ENCODE measurements around the gene IGSF23. TPM values are rescaled to one million over a fixed set of nuclear protein-coding genes. Genes with fewer than 3 reads are reported as not detected.
"Not testable (repeated sequence)": the region's sequence is repeated elsewhere in the genome, so short reads cannot be mapped to it uniquely, and the experiment has no call there.

The IGSF23 gene
- total RNA-seq, 1 donor from 2014 or later: not detected

GRCh38 chr19:44590245-44591059 lies 22.9 kb upstream of the IGSF23 start:
- TF ChIP-seq CTCF (IDR thresholded peaks at IDR 0.05; ENCODE audit: insufficient read depth, low read length, severe bottlenecking): no peak
- no peaks in the 10 kb centered on the region for H3K36me3 ChIP-seq (ENCODE audit: control insufficient read depth, insufficient read depth, low read length)
- no peaks in the 10 kb centered on the region for H3K27me3 ChIP-seq (ENCODE audit: control insufficient read depth, insufficient read depth, low read length)
- DNase-seq (ENCODE audit: low read depth) (no peak), FAIRE-seq (peak; percentile 32)
- no peak overlapping the region for H3K4me3 ChIP-seq (ENCODE audit: low read depth, low read length)

DNA sequence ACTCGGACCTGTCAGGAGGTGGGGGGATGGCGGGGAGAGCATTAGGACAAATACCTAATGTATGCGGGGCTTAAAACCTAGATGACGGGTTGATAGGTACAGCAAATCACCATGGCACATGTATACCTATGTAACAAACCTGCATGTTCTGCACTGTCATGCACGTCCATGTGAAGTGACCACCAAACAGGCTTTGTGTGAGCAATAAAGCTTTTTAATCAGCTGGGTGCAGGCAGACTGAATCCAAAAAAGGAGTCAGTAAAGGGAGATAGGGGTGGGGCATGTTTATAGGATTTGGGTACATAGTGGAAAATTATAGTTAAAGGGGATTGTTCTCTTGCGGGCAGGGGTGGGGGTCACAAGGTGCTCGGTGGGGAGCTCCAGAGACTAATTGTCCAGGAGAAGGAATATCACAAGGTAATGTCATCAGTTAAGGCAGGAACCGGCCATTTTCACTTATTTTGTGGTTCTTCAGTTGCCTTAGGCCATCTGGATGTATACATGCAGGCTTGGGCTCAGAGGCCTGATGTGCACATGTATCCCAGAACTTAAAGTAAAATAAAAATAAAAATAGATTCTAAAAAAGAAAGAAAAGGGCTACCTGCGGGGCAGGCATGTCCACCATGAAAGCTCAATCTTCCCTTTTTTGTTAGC lies 21.9 kb upstream of the IGSF23 start:
- H3K4me3 ChIP-seq (ENCODE audit: low read depth, low read length); FAIRE-seq; H3K36me3 ChIP-seq (ENCODE audit: control insufficient read depth, insufficient read depth, low read length); H3K27me3 ChIP-seq (ENCODE audit: control insufficient read depth, insufficient read depth, low read length); DNase-seq (ENCODE audit: low read depth): not testable (repeated sequence)

DNA sequence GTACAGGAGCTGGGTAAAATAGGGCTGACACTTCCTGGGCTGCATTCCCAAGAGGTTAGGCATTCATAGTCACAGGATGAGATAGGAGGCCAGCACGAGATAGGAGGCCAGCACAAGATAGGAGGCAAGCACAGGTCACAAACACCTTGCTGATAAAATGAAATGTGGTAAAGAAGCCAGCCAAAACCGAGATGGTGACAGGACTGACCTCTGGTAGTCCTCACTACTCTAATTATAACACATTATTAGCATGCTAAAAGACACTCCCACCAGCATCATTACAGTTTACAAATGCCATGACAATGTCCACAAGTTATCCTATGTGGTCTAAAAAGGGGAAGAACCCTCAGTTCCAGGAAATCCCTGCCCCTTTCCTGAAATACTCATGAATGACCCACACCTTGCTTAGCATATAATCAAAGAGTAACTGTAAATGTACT lies 20.9 kb upstream of the IGSF23 start:
- no peaks in the 10 kb centered on the region for H3K27me3 ChIP-seq (ENCODE audit: control insufficient read depth, insufficient read depth, low read length)
- no peak overlapping the region for H3K4me3 ChIP-seq (ENCODE audit: low read depth, low read length)
- no peak for FAIRE-seq
- H3K36me3 ChIP-seq (ENCODE audit: control insufficient read depth, insufficient read depth, low read length): no peaks in the 10 kb centered on the region
- peak; percentile 45 for DNase-seq (ENCODE audit: low read depth)
- no peak for TF ChIP-seq CTCF (IDR thresholded peaks at IDR 0.05; ENCODE audit: insufficient read depth, low read length, severe bottlenecking)

GRCh38 chr19:44593294-44593693 lies 20.1 kb upstream of the IGSF23 start:
- no peak overlapping the region for H3K4me3 ChIP-seq (ENCODE audit: low read depth, low read length)
- FAIRE-seq (no peak), DNase-seq (ENCODE audit: low read depth) (no peak)
- H3K27me3 ChIP-seq (ENCODE audit: control insufficient read depth, insufficient read depth, low read length): no peaks in the 10 kb centered on the region
- H3K36me3 ChIP-seq (ENCODE audit: control insufficient read depth, insufficient read depth, low read length): no peaks in the 10 kb centered on the region
- TF ChIP-seq CTCF (IDR thresholded peaks at IDR 0.05; ENCODE audit: insufficient read depth, low read length, severe bottlenecking): no peak

GRCh38 chr19:44593866-44594266 lies 19.5 kb upstream of the IGSF23 start:
- not testable (repeated sequence) for H3K4me3 ChIP-seq (ENCODE audit: low read depth, low read length); H3K27me3 ChIP-seq (ENCODE audit: control insufficient read depth, insufficient read depth, low read length); DNase-seq (ENCODE audit: low read depth); FAIRE-seq; H3K36me3 ChIP-seq (ENCODE audit: control insufficient read depth, insufficient read depth, low read length)

DNA sequence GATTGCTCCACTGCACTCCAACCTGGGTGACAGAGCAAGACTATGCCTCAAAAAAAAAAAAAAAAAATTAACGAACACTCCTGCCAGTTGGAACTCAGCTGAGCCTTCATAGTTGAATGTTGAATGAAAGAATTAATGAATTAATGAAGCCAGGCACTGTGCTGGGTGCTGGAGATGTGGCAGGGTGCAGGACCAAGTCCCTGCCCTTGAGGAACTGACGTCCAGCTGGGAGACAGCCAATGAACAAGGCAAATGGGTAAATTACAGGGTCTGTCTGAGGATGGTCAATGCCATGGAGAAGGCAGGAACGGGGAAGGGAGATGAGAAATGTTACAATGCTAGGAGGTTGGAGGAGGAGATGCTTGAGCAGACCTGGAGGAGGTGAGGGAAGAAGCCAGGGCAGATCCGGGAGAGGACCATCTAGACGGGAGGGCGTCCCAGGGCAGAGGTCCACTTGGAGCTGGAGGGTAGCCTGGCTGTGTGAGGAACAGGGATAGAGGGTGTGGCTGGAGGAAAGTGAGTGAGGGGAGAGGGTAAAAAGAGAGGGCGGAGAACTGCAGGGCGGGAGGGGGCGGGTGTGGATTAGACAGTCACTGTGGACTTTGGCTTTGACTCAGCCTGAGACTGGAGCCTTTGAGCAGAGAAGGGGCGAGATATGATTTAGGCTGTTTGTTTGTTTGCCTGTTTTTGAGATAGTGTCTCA lies 16.8 kb upstream of the IGSF23 start:
- H3K4me3 ChIP-seq (ENCODE audit: low read depth, low read length): no peak overlapping the region
- H3K27me3 ChIP-seq (ENCODE audit: control insufficient read depth, insufficient read depth, low read length): no peaks in the 10 kb centered on the region
- no peak for DNase-seq (ENCODE audit: low read depth)
- FAIRE-seq: no peak
- no peak for TF ChIP-seq CTCF (IDR thresholded peaks at IDR 0.05; ENCODE audit: insufficient read depth, low read length, severe bottlenecking)
- H3K36me3 ChIP-seq (ENCODE audit: control insufficient read depth, insufficient read depth, low read length): no peaks in the 10 kb centered on the region
